Chondrocyte (in vitro differentiated cells): ENCODE data around the gene EIF3K. TPM values are rescaled to one million over a fixed set of nuclear protein-coding genes. Genes with fewer than 3 reads are reported as not detected.
A peak's percentile ranks its signal among the peaks of the same experiment; 100 is the strongest.

Source experiments
- DNase-seq: peaks from one replicate; pipeline ENCODE4 v3.0.0; 2021; ENCODE audit warnings: mixed read lengths, low spot score
- H3K27ac Mint-ChIP-seq: one replicate; pipeline ENCODE4 v1.8.0; 2021; ENCODE audit warnings: mild to moderate bottlenecking, moderate library complexity, mixed read lengths; ENCODE audit not compliant: unreplicated experiment
- H3K27me3 Mint-ChIP-seq: 2 replicates; pipeline ENCODE4 v1.8.0; 2021; ENCODE audit warnings: low read depth, mixed read lengths
- H3K36me3 Mint-ChIP-seq: 2 replicates; pipeline ENCODE4 v1.8.0; 2021; ENCODE audit warnings: low read depth, mixed read lengths
- H3K4me1 Mint-ChIP-seq: 2 replicates; pipeline ENCODE4 v1.8.0; 2021; ENCODE audit warnings: low read depth, mild to moderate bottlenecking, mixed read lengths
- H3K4me3 Mint-ChIP-seq: one replicate; pipeline ENCODE4 v1.8.0; 2021; ENCODE audit warnings: mild to moderate bottlenecking, moderate library complexity, mixed read lengths; ENCODE audit not compliant: unreplicated experiment
- H3K9me3 Mint-ChIP-seq: 2 replicates; pipeline ENCODE4 v1.8.0; 2021; ENCODE audit warnings: low read depth, mixed read lengths
- CTCF ChIP-seq: fragments of 200-600 bp; sonication (generic); IDR thresholded peaks from 2 replicates; pipeline ENCODE4 v1.5.0; 2021; ENCODE audit warnings: antibody characterized with exemption, mild to moderate bottlenecking, moderate library complexity
- total RNA-seq: library from RNA; stranded (reverse); gene quantifications from 3 replicates; pipeline ENCODE4 v1.2.1, GENCODE V29; 2021

Gene EIF3K
- total RNA-seq, 1 donor from 2014 or later = 185 TPM

GRCh38 chr19:38647966-38648768 lies 29.2 kb downstream of the EIF3K start:
- H3K4me3 Mint-ChIP-seq = peak overlapping the region; percentile 100
- H3K27ac Mint-ChIP-seq = peak overlapping the region; percentile 99
- no peaks in the 10 kb centered on the region for H3K9me3 Mint-ChIP-seq
- no peaks in the 10 kb centered on the region for H3K27me3 Mint-ChIP-seq
- H3K36me3 Mint-ChIP-seq = peaks cover 14% of the 10 kb centered on the region
- DNase-seq = no peak
- H3K4me1 Mint-ChIP-seq = peaks cover 43% of the 10 kb centered on the region
- no peak for TF ChIP-seq CTCF

- Mint-ChIP-seq H3K36me3 (peaks cover 14% of the 10 kb centered on the region), H3K27ac (peak overlapping the region; percentile 99), H3K4me1 (peaks cover 49% of the 10 kb centered on the region), H3K4me3 (peak overlapping the region; percentile 100), H3K9me3 (no peaks in the 10 kb centered on the region), H3K27me3 (no peaks in the 10 kb centered on the region)
- no peak for TF ChIP-seq CTCF
- no peak for DNase-seq
Observed at GRCh38 chr19:38648769-38649304, 29.8 kb downstream of the EIF3K start.

- Mint-ChIP-seq H3K9me3 (no peaks in the 10 kb centered on the region), H3K27me3 (no peaks in the 10 kb centered on the region), H3K27ac (peak overlapping the region; percentile 99), H3K36me3 (peaks cover 14% of the 10 kb centered on the region), H3K4me1 (peaks cover 56% of the 10 kb centered on the region), H3K4me3 (peak overlapping the region; percentile 100)
- no peak for TF ChIP-seq CTCF
- no peak for DNase-seq
Observed at GRCh38 chr19:38649305-38650171, 30.6 kb downstream of the EIF3K start.

- Mint-ChIP-seq H3K9me3 (no peaks in the 10 kb centered on the region), H3K4me3 (peak overlapping the region; percentile 100), H3K27me3 (no peaks in the 10 kb centered on the region), H3K36me3 (peaks cover 14% of the 10 kb centered on the region), H3K27ac (peak overlapping the region; percentile 99), H3K4me1 (peaks cover 64% of the 10 kb centered on the region)
- no peak for DNase-seq
- TF ChIP-seq CTCF = no peak
Observed at GRCh38 chr19:38650172-38650775, 31.3 kb downstream of the EIF3K start.
